Measurements from ENCODE around the gene KRT86. TPM values are rescaled to one million over a fixed set of nuclear protein-coding genes. Genes with fewer than 3 reads are reported as not detected.

KRT86 gene
- total and polyA plus RNA-seq, 2 of the 8 experiments (the other 6 are each of a cell fraction or from before 2014, with no cell fraction given): 0.12 TPM; not detected in 1

DNA sequence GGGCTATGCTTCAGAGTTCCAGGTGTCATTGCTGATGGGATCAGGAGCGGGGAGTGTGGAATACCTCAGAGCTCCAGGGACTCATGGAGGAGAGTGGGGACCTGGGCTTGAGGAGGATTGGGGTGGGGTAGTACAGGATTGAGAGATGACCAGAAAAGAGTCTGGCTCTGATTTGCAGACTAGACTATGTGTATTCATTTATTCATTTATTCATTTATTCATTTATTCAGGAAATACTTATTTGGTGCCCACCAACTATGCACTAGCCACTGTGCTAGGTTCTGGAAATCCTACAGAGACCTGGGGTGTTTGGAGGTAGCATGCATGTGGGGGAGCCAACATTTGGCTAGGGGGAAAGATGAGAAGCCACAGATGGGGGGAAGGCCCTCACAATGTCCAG lies 47.6 kb downstream of the KRT86 start:
- Histone ChIP-seq H2BK20ac (ENCODE audit: low read length) (no peak overlapping the region), H3K79me1 (ENCODE audit: low read depth, low read length) (no peaks in the 10 kb centered on the region), H2AK5ac (ENCODE audit: low read depth, low read length) (no peak overlapping the region), H3K14ac (ENCODE audit: insufficient read length) (no peak overlapping the region), H2BK120ac (replicated peaks; ENCODE audit: low read depth, low read length) (no peak overlapping the region), H3K23me2 (ENCODE audit: low read depth, low read length) (no peaks in the 10 kb centered on the region), H3K18ac (ENCODE audit: extremely low read depth, low read length) (no peak overlapping the region), H2AFZ (ENCODE audit: low read length) (no peak overlapping the region), H3K4me3 (ENCODE audit: extremely low read depth in 1 of 4, insufficient read depth in 2 of 4, low read depth in 3 of 4, low read length in 4 of 4) (no peak overlapping the region), H3K4ac (replicated peaks; ENCODE audit: insufficient read length, low read depth, low read length) (no peak overlapping the region), H2BK5ac (ENCODE audit: low read depth, low read length) (no peak overlapping the region), H3K23ac (ENCODE audit: insufficient read length) (no peak overlapping the region), H3K9ac (replicated peaks in 1 of 4; ENCODE audit: extremely low read depth in 1 of 4, low read depth in 3 of 4, low read length in 3 of 4) (no peak overlapping the region), H3K27me3 (replicated peaks in 1 of 4; ENCODE audit: control insufficient read depth in 3 of 4, extremely low read depth in 1 of 4, insufficient read depth in 3 of 4, low read length in 3 of 4) (no peaks in the 10 kb centered on the region), H3K36me3 (ENCODE audit: control insufficient read depth in 2 of 4, insufficient read depth in 4 of 4, low read length in 3 of 4) (no peaks in the 10 kb centered on the region), H4K5ac (ENCODE audit: insufficient read length, low read depth, low read length) (no peak overlapping the region), H3K9me3 (ENCODE audit: insufficient read depth in 2 of 2, low read depth in 1 of 2, low read length in 1 of 2) (no peaks in the 10 kb centered on the region), H4K20me1 (replicated peaks in 1 of 2; ENCODE audit: control insufficient read depth in 1 of 2, insufficient read depth in 2 of 2, low read length in 2 of 2) (no peaks in the 10 kb centered on the region), H3K79me2 (ENCODE audit: control insufficient read depth in 1 of 2, insufficient read depth in 2 of 2, low read length in 2 of 2) (no peaks in the 10 kb centered on the region), H2BK15ac (ENCODE audit: low read length) (no peak overlapping the region), H4K8ac (ENCODE audit: extremely low read depth, insufficient read depth, low read length) (no peak overlapping the region), H3K4me2 (ENCODE audit: insufficient read depth in 1 of 2, low read depth in 2 of 2, low read length in 2 of 2) (no peak overlapping the region), H3K4me1 (replicated peaks in 1 of 4; ENCODE audit: control insufficient read depth in 3 of 4, insufficient read depth in 4 of 4, low read length in 3 of 4) (no peaks in the 10 kb centered on the region), H2BK12ac (ENCODE audit: low read depth, low read length) (no peak overlapping the region), H3K56ac (replicated peaks; ENCODE audit: insufficient read length, low read depth, low read length) (no peak overlapping the region), H3K27ac (ENCODE audit: low read depth, low read length) (no peak overlapping the region), H4K91ac (replicated peaks; ENCODE audit: insufficient read length, low read length) (no peak overlapping the region)
- POLR2A ChIA-PET (ENCODE audit: partially characterized antibody): interaction anchor here (1.3 kb wide), 1 partner anchor 13 kb away, joined by 3 read pairs; no protein-coding TSS in a partner anchor
- WGBS, 2 experiments (ENCODE audit: extremely low coverage in 1 of 2, insufficient coverage in 1 of 2, insufficient read length in 1 of 2, insufficient replicate concordance in 2 of 2, low coverage in 1 of 2, low lambda C conversion rate in 2 of 2, missing lambda C conversion rate in 1 of 2): 80% methylated on average over 1 of the region's 1 CpG; no CpG with 5 or more reads in 1 of the 2 experiments
- no peak for TF ChIP-seq SIN3A (conservative IDR thresholded peaks at IDR 0.05 in 1 of 2, IDR thresholded peaks at IDR 0.05 in 1 of 2; ENCODE audit: low read depth in 1 of 2, low read length in 2 of 2)
- TF ChIP-seq ASH2L (IDR thresholded peaks at IDR 0.05; ENCODE audit: low read length): no peak
- no peak for TF ChIP-seq KDM5A (IDR thresholded peaks at IDR 0.05; ENCODE audit: low read length)
- TF ChIP-seq HDAC2 (IDR thresholded peaks at IDR 0.05; ENCODE audit: borderline replicate concordance in 1 of 2, low read depth in 2 of 2, low read length in 2 of 2): no peak
- no peak for TF ChIP-seq EZH2 (IDR thresholded peaks at IDR 0.05; ENCODE audit: low read depth, low read length, severe bottlenecking)
- no peak for TF ChIP-seq SRF (IDR thresholded peaks at IDR 0.05; ENCODE audit: low read depth, low read length)
- TF ChIP-seq FOSL1 (IDR thresholded peaks at IDR 0.05; ENCODE audit: insufficient read depth, low read depth, low read length): no peak
- no peak for TF ChIP-seq TCF12 (IDR thresholded peaks at IDR 0.05; ENCODE audit: low read depth, low read length)
- TF ChIP-seq E2F6 (IDR thresholded peaks at IDR 0.05): no peak
- no peak for TF ChIP-seq KDM1A (IDR thresholded peaks at IDR 0.05; ENCODE audit: borderline replicate concordance, low read length)
- no peak for TF ChIP-seq SP4 (IDR thresholded peaks at IDR 0.05; ENCODE audit: low read length)
- TF ChIP-seq RFX5 (IDR thresholded peaks at IDR 0.05; ENCODE audit: borderline replicate concordance, low read depth, low read length): no peak
- no peak for FAIRE-seq
- no peak for DNase-seq (ENCODE audit: low read depth in 1 of 2, low spot score in 2 of 2)
- CTCF ChIA-PET (ENCODE audit: partially characterized antibody): interaction anchor here (0.9 to 19.8 kb wide), 12 partner anchors 7 to 339 kb away, joined by 3 to 353 read pairs (median 4); partner anchors contain the start of gene KRT7
